Endothelial cell of umbilical vein (primary cell): Measurements from ENCODE around the gene SEH1L. TPM values are rescaled to one million over a fixed set of nuclear protein-coding genes. Genes with fewer than 3 reads are reported as not detected.

Experiments used
- BruUV-seq: library from RNA; stranded (reverse); fragments of 400-500 nt; replicated peaks from 2 replicates; lab custom pipeline; 2021; lab: Mats Ljungman, UMichigan
- CTCF ChIA-PET: fragments of 300-600, 350-600 bp; sonication (Branson Sonifier 250); formaldehyde crosslinking; loops from one replicate; lab custom pipeline; 2021; ENCODE audit warnings: antibody characterized with exemption, inconsistent platforms; lab: Charles Lee
- POLR2A ChIA-PET: fragments of 300-600, 350-600 bp; sonication (Branson Sonifier 250); formaldehyde crosslinking; loops from one replicate; lab custom pipeline; 2021; ENCODE audit warnings: antibody characterized with exemption, inconsistent platforms; lab: Charles Lee
- DNase-seq: peaks from one replicate; pipeline ENCODE4 v3.0.0-alpha.2; 2011; ENCODE audit warnings: low read depth, low spot score
- FAIRE-seq: peaks from 2 replicates; lab custom pipeline; 2011; peaks lifted over from hg19 to GRCh38; lab: Jason Lieb, UNC
- H2AFZ ChIP-seq: 2 replicates; pipeline ENCODE4 v1.6.0; 2012; ENCODE audit warnings: low read depth, low read length, control low read depth, inconsistent platforms
- H3K27ac ChIP-seq: 2 replicates; pipeline ENCODE4 v1.5.1; 2011; ENCODE audit warnings: low read depth, mild to moderate bottlenecking, control low read depth, low read length, moderate library complexity; ENCODE audit not compliant: insufficient read depth
- H3K27me3 ChIP-seq, 2 experiments: 2 replicates each; pipeline versions ENCODE4 v1.6.0 to v1.6.1; 2011; ENCODE audit warnings: low read length in 2 of 2, mixed read lengths in 1 of 2; ENCODE audit not compliant: control insufficient read depth in 2 of 2, insufficient read depth in 2 of 2
- H3K36me3 ChIP-seq, 2 experiments: 2 replicates in 1 of 2; 3 replicates in 1 of 2; pipeline ENCODE4 v1.5.1; 2011; ENCODE audit warnings: low read length in 2 of 2, mild to moderate bottlenecking in 1 of 2, moderate library complexity in 1 of 2; ENCODE audit not compliant: control insufficient read depth in 2 of 2, insufficient read depth in 2 of 2; ENCODE audit errors: extremely low read depth in 1 of 2
- H3K4me1 ChIP-seq: 3 replicates; pipeline ENCODE4 v1.5.1; 2011; ENCODE audit warnings: mild to moderate bottlenecking, low read length; ENCODE audit not compliant: control insufficient read depth, insufficient read depth; ENCODE audit errors: extremely low read depth
- H3K4me2 ChIP-seq: 2 replicates; pipeline ENCODE4 v1.6.1; 2011; ENCODE audit warnings: low read length, control low read depth, mixed read lengths; ENCODE audit not compliant: insufficient read depth
- H3K4me3 ChIP-seq, 3 experiments: fragments of 200-600 bp in 1 of 3; sonication (generic), shearing (Covaris generic) in 1 of 3; replicated peaks in 1 of 3; 2 replicates each; pipeline ENCODE4 v1.5.1; 2011 to 2016; ENCODE audit warnings: control low read depth in 3 of 3, low read length in 3 of 3, mild to moderate bottlenecking in 2 of 3, inconsistent platforms in 1 of 3, low read depth in 1 of 3, moderate library complexity in 1 of 3; ENCODE audit not compliant: insufficient read depth in 1 of 3
- H3K79me2 ChIP-seq: 2 replicates; pipeline ENCODE4 v1.6.0; 2012; ENCODE audit warnings: low read length, inconsistent platforms; ENCODE audit not compliant: control insufficient read depth, insufficient read depth
- H3K9ac ChIP-seq: replicated peaks from 2 replicates; pipeline ENCODE3; 2011; ENCODE audit warnings: low read length, control low read depth; ENCODE audit not compliant: insufficient read depth; ENCODE audit errors: extremely low read depth
- H3K9me1 ChIP-seq: replicated peaks from 3 replicates; pipeline ENCODE4 v1.6.0; 2011; ENCODE audit warnings: mild to moderate bottlenecking, low read length; ENCODE audit not compliant: control insufficient read depth, insufficient read depth; ENCODE audit errors: extremely low read depth
- H3K9me3 ChIP-seq: replicated peaks from 2 replicates; pipeline ENCODE4 v1.5.1; 2012; ENCODE audit warnings: low read length, inconsistent platforms; ENCODE audit not compliant: control insufficient read depth, insufficient read depth
- H4K20me1 ChIP-seq: replicated peaks from 2 replicates; pipeline ENCODE3; 2011; ENCODE audit warnings: mild to moderate bottlenecking, low read length; ENCODE audit not compliant: control insufficient read depth, insufficient read depth; ENCODE audit errors: extremely low read depth
- CTCF ChIP-seq, 2 donors: IDR thresholded peaks; 1 replicate in 1 of 2; 2 replicates in 1 of 2; pipeline ENCODE4 v1.5.1; 2011; ENCODE audit warnings: low read length in 2 of 2, mild to moderate bottlenecking in 2 of 2, moderate library complexity in 2 of 2, control low read depth in 1 of 2, inconsistent platforms in 1 of 2, low read depth in 1 of 2; ENCODE audit not compliant: insufficient read depth in 1 of 2; ENCODE audit errors: extremely low read depth in 1 of 2
- EZH2 ChIP-seq: IDR thresholded peaks from 2 replicates; pipeline ENCODE4 v1.6.1; 2012; ENCODE audit warnings: borderline replicate concordance, low read depth, mild to moderate bottlenecking, moderate library complexity, low read length, inconsistent platforms; ENCODE audit not compliant: severe bottlenecking
- GATA2 ChIP-seq: IDR thresholded peaks from 2 replicates; pipeline ENCODE4 v1.7.0; 2011; ENCODE audit warnings: low read depth, mild to moderate bottlenecking, moderate library complexity, mixed read lengths, low read length; ENCODE audit not compliant: insufficient read length, insufficient read depth
- JUN ChIP-seq: IDR thresholded peaks from 2 replicates; pipeline ENCODE4 v1.6.1; 2011; ENCODE audit warnings: borderline replicate concordance, low read depth; ENCODE audit not compliant: insufficient read length, insufficient read depth
- MYC ChIP-seq: IDR thresholded peaks from one replicate; pipeline ENCODE4 v1.6.1; 2011; ENCODE audit warnings: mild to moderate bottlenecking, low read depth, low read length
- POLR2A ChIP-seq: IDR thresholded peaks from 2 replicates; pipeline ENCODE4 v1.6.1; 2012; ENCODE audit warnings: low read depth, mild to moderate bottlenecking, control low read depth, low read length
- POLR2AphosphoS5 ChIP-seq: IDR thresholded peaks from 2 replicates; pipeline ENCODE4 v1.6.1; 2012; ENCODE audit warnings: low read depth, mild to moderate bottlenecking, control low read depth, low read length, moderate library complexity; ENCODE audit not compliant: insufficient read depth
- dilution Hi-C: fragments of 300-500 bp; cut with MboI; formaldehyde crosslinking; loops from one replicate; pipeline ENCODE4 v1.15.0; 2019; ENCODE audit warnings: low sequenced_read_pairs; ENCODE audit not compliant: extremely low pct_ligation_motif_present
- intact Hi-C: fragments of 100-400 bp; cut with micrococcal nuclease; formaldehyde crosslinking; loops from one replicate; pipeline ENCODE4 v1.10.0; 2022
- polyA plus RNA-seq, 4 experiments: library from polyadenylated mRNA; depleted of rRNA in 3 of 4; stranded (reverse) in 3 of 4; unstranded in 1 of 4; fragments of >200 nt; gene quantifications; 2 replicates each; pipeline versions ENCODE4 v1.2.1 to v1.2.3, GENCODE V29; 2011 to 2012; ENCODE audit warnings: missing spikeins in 1 of 4
- total RNA-seq: library from RNA; stranded (reverse); gene quantifications from 2 replicates; pipeline ENCODE4 v1.2.3, GENCODE V29; 2021

Gene SEH1L
- total and polyA plus RNA-seq, 2 donors (not counting 3 experiments of a cell fraction or from before 2014, with no cell fraction given) = 19.8 to 42.8 TPM

DNA sequence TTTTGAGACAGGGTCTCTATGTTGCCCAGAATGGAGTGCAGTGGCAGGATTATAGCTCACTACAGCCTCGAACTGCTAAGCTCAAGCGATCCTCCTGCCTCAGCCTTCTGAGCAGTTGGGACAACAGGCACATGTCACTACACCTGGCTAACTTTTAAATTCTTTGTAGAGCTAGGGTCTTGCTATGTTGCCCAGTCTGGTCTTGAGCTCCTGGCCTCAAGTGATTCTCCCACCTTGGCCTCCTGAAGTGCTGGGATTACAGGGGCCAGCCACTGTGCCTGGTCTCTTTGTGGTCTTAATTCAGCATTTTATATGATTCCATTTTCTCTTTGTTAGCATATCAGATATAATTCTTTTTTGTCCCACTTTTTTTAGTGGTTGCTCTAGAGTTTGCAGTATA, 77.4 kb downstream of the SEH1L start:
- Histone ChIP-seq H3K4me2 (no peak overlapping the region), H3K27ac (no peak overlapping the region), H3K9ac (no peak overlapping the region), H3K4me3 (no peak overlapping the region), H3K27me3 (no peaks in the 10 kb centered on the region), H2AFZ (no peak overlapping the region), H3K4me1 (peaks cover 2% of the 10 kb centered on the region), H4K20me1 (no peaks in the 10 kb centered on the region), H3K9me3 (no peaks in the 10 kb centered on the region), H3K79me2 (peaks cover 37% of the 10 kb centered on the region), H3K36me3 (peaks cover 1 to 6% of the 10 kb centered on the region in 2 experiments), H3K9me1 (peaks cover 2% of the 10 kb centered on the region)
- TF ChIP-seq MYC (no peak), POLR2AphosphoS5 (no peak), JUN (no peak), POLR2A (no peak), CTCF (IDR thresholded peaks at IDR 0.05; ENCODE audit: extremely low read depth in 1 of 2, insufficient read depth in 1 of 2, low read depth in 1 of 2, low read length in 2 of 2) (no peak), EZH2 (no peak), GATA2 (no peak)
- BruUV-seq = no TSS peak
- intact Hi-C loops = loop anchor here (1.0 kb wide), 1 partner anchor 15 kb away; no protein-coding TSS in a partner anchor
- FAIRE-seq (no peak), DNase-seq (no peak)
- dilution Hi-C loops = no loop called here
- ChIA-PET POLR2A (no interaction called here), CTCF (interaction anchor here (1.0 kb wide), 1 partner anchor 298 kb away, joined by 3 read pairs; no protein-coding TSS in a partner anchor)
